Activated B cell treated with CpG ODN at 0.5 μM for 24 hours (primary cell): ENCODE results near the gene TRPC1. TPM values are rescaled to one million over a fixed set of nuclear protein-coding genes. Genes with fewer than 3 reads are reported as not detected.

Experiments used
- ATAC-seq: fragments of 200-7000 bp; cut with Tn5 transposase; one replicate; pipeline ENCODE4 v1.10.0; 2021; ENCODE audit warnings: low read depth, mild to moderate bottlenecking, moderate library complexity
- CTCF ChIA-PET: fragments of 350-600 bp; sonication (Branson Sonifier 250); formaldehyde crosslinking; loops from one replicate; lab custom pipeline; 2021; ENCODE audit warnings: antibody characterized with exemption; lab: Charles Lee
- POLR2A ChIA-PET: fragments of 350-600 bp; sonication (Branson Sonifier 250); formaldehyde crosslinking; loops from one replicate; lab custom pipeline; 2021; ENCODE audit warnings: antibody characterized with exemption; lab: Charles Lee
- DNase-seq: peaks from one replicate; pipeline ENCODE4 v3.0.0; 2022
- H3K27ac Mint-ChIP-seq: one replicate; pipeline ENCODE4 v1.8.0; 2020; ENCODE audit warnings: mixed read lengths
- H3K27me3 Mint-ChIP-seq: one replicate; pipeline ENCODE4 v1.8.0; 2021; ENCODE audit warnings: mixed read lengths
- H3K36me3 Mint-ChIP-seq: one replicate; pipeline ENCODE4 v1.8.0; 2021; ENCODE audit warnings: low read depth, mixed read lengths
- H3K4me1 Mint-ChIP-seq: one replicate; pipeline ENCODE4 v1.8.0; 2021; ENCODE audit warnings: mixed read lengths
- H3K4me3 Mint-ChIP-seq: one replicate; pipeline ENCODE4 v1.8.0; 2020; ENCODE audit warnings: mild to moderate bottlenecking, mixed read lengths
- H3K9me3 Mint-ChIP-seq: one replicate; pipeline ENCODE4 v1.8.0; 2020; ENCODE audit warnings: mixed read lengths
- CTCF ChIP-seq: fragments of 200-600 bp; IDR thresholded peaks from one replicate; pipeline ENCODE4 v1.8.0; 2022; ENCODE audit warnings: antibody characterized with exemption, mild to moderate bottlenecking
- intact Hi-C: fragments of 100-400 bp; cut with micrococcal nuclease; formaldehyde crosslinking; loops from one replicate; pipeline ENCODE4 v1.15.1; 2024
- total RNA-seq: library from RNA; stranded (reverse); gene quantifications from 2 replicates; pipeline ENCODE4 v1.2.3, GENCODE V29; 2022

Gene TRPC1
- total RNA-seq, 1 donor from 2014 or later, result 1.2 TPM

- H3K36me3 Mint-ChIP-seq, result no peaks in the 10 kb centered on the region
- peaks cover 6% of the 10 kb centered on the region for H3K27me3 Mint-ChIP-seq
- H3K9me3 Mint-ChIP-seq, result no peaks in the 10 kb centered on the region
- TF ChIP-seq CTCF, result no peak
- no peaks in the 10 kb centered on the region for H3K4me1 Mint-ChIP-seq
- no peak overlapping the region for H3K4me3 Mint-ChIP-seq
- ChIA-PET POLR2A (no interaction called here), CTCF (no interaction called here)
- H3K27ac Mint-ChIP-seq, result no peak overlapping the region
- intact Hi-C loops, result no loop called here
- no peak for DNase-seq
- ATAC-seq, result no peak
Observed at GRCh38 chr3:142857056-142857455, 133.2 kb downstream of the TRPC1 start.

Other genes starting within 250 kb of the TRPC1 start
- 47.4 and 47.6 TPM in 2 replicates for gene ATR, start 145.3 kb upstream of the TRPC1 start, total RNA-seq
- gene PLS1, start 127.6 kb upstream of the TRPC1 start, total RNA-seq, result 0.66 and 0.91 TPM in 2 replicates
- not detected in 2 replicates for gene PCOLCE2, start 165.0 kb downstream of the TRPC1 start, total RNA-seq
- not detected in 2 replicates for gene PAQR9, start 239.6 kb downstream of the TRPC1 start, total RNA-seq